ENCODE measurements around the gene POMZP3.
A peak's percentile ranks its signal among the peaks of the same experiment; 100 is the strongest.
"Not testable (repeated sequence)": the region's sequence is repeated elsewhere in the genome, so short reads cannot be mapped to it uniquely, and the experiment has no call there.

POMZP3 gene

GRCh38 chr7:76608469-76608868 lies 18.6 kb downstream of the POMZP3 start:
- in situ Hi-C loops (cut with HindIII; ENCODE audit: low pct_ligation_motif_present, low sequenced_read_pairs); H3K36me3 ChIP-seq (replicated peaks); H3K27me3 ChIP-seq (replicated peaks); H3K27ac ChIP-seq; H3K4me3 ChIP-seq (ENCODE audit: low read depth, low read length); DNase-seq: not testable (repeated sequence)

GRCh38 chr7:76606027-76606426 lies 21.1 kb downstream of the POMZP3 start:
- H3K36me3 ChIP-seq (replicated peaks); H3K4me3 ChIP-seq (ENCODE audit: low read depth, low read length); in situ Hi-C loops (cut with HindIII; ENCODE audit: low pct_ligation_motif_present, low sequenced_read_pairs); H3K27me3 ChIP-seq (replicated peaks): not testable (repeated sequence)
- DNase-seq, result peak; percentile 96
- peak overlapping the region; percentile 70 for H3K27ac ChIP-seq

GRCh38 chr7:76600650-76601049 lies 26.4 kb downstream of the POMZP3 start:
- H3K27ac ChIP-seq; H3K4me3 ChIP-seq (ENCODE audit: low read depth, low read length); H3K36me3 ChIP-seq (replicated peaks); in situ Hi-C loops (cut with HindIII; ENCODE audit: low pct_ligation_motif_present, low sequenced_read_pairs); DNase-seq; H3K27me3 ChIP-seq (replicated peaks): not testable (repeated sequence)

- DNase-seq; in situ Hi-C loops (cut with HindIII; ENCODE audit: low pct_ligation_motif_present, low sequenced_read_pairs); H3K27ac ChIP-seq; H3K27me3 ChIP-seq (replicated peaks); H3K36me3 ChIP-seq (replicated peaks); H3K4me3 ChIP-seq (ENCODE audit: low read depth, low read length): not testable (repeated sequence)
Observed at GRCh38 chr7:76600116-76600482, 27.0 kb downstream of the POMZP3 start.

- H3K27ac ChIP-seq; DNase-seq; H3K27me3 ChIP-seq (replicated peaks); H3K36me3 ChIP-seq (replicated peaks); H3K4me3 ChIP-seq (ENCODE audit: low read depth, low read length); in situ Hi-C loops (cut with HindIII; ENCODE audit: low pct_ligation_motif_present, low sequenced_read_pairs): not testable (repeated sequence)
Observed at GRCh38 chr7:76598590-76599264, 28.4 kb downstream of the POMZP3 start.

- H3K27me3 ChIP-seq (replicated peaks); H3K36me3 ChIP-seq (replicated peaks); DNase-seq; H3K4me3 ChIP-seq (ENCODE audit: low read depth, low read length); in situ Hi-C loops (cut with HindIII; ENCODE audit: low pct_ligation_motif_present, low sequenced_read_pairs); H3K27ac ChIP-seq: not testable (repeated sequence)
Observed at GRCh38 chr7:76597288-76597687, 29.8 kb downstream of the POMZP3 start.

GRCh38 chr7:76592694-76593093 lies 34.4 kb downstream of the POMZP3 start:
- in situ Hi-C loops (cut with HindIII; ENCODE audit: low pct_ligation_motif_present, low sequenced_read_pairs); H3K4me3 ChIP-seq (ENCODE audit: low read depth, low read length); H3K27ac ChIP-seq; DNase-seq; H3K27me3 ChIP-seq (replicated peaks); H3K36me3 ChIP-seq (replicated peaks): not testable (repeated sequence)

GRCh38 chr7:76591602-76592304 lies 35.3 kb downstream of the POMZP3 start:
- H3K36me3 ChIP-seq (replicated peaks); H3K27me3 ChIP-seq (replicated peaks); H3K27ac ChIP-seq; in situ Hi-C loops (cut with HindIII; ENCODE audit: low pct_ligation_motif_present, low sequenced_read_pairs); H3K4me3 ChIP-seq (ENCODE audit: low read depth, low read length); DNase-seq: not testable (repeated sequence)

GRCh38 chr7:76591033-76591432 lies 36.0 kb downstream of the POMZP3 start:
- in situ Hi-C loops (cut with HindIII; ENCODE audit: low pct_ligation_motif_present, low sequenced_read_pairs); H3K4me3 ChIP-seq (ENCODE audit: low read depth, low read length); H3K36me3 ChIP-seq (replicated peaks); DNase-seq; H3K27me3 ChIP-seq (replicated peaks); H3K27ac ChIP-seq: not testable (repeated sequence)

GRCh38 chr7:76588586-76588985 lies 38.5 kb downstream of the POMZP3 start:
- H3K27ac ChIP-seq; DNase-seq; H3K27me3 ChIP-seq (replicated peaks); H3K4me3 ChIP-seq (ENCODE audit: low read depth, low read length); H3K36me3 ChIP-seq (replicated peaks); in situ Hi-C loops (cut with HindIII; ENCODE audit: low pct_ligation_motif_present, low sequenced_read_pairs): not testable (repeated sequence)

- H3K27ac ChIP-seq; DNase-seq; H3K4me3 ChIP-seq (ENCODE audit: low read depth, low read length); H3K27me3 ChIP-seq (replicated peaks); in situ Hi-C loops (cut with HindIII; ENCODE audit: low pct_ligation_motif_present, low sequenced_read_pairs); H3K36me3 ChIP-seq (replicated peaks): not testable (repeated sequence)
Observed at GRCh38 chr7:76586585-76587315, 40.3 kb downstream of the POMZP3 start.

GRCh38 chr7:76583636-76584281 lies 43.3 kb downstream of the POMZP3 start:
- H3K27ac ChIP-seq, result peak overlapping the region; percentile 19
- H3K27me3 ChIP-seq (replicated peaks); H3K4me3 ChIP-seq (ENCODE audit: low read depth, low read length); H3K36me3 ChIP-seq (replicated peaks); in situ Hi-C loops (cut with HindIII; ENCODE audit: low pct_ligation_motif_present, low sequenced_read_pairs): not testable (repeated sequence)
- peak; percentile 53 for DNase-seq

- H3K36me3 ChIP-seq (replicated peaks); H3K27me3 ChIP-seq (replicated peaks); in situ Hi-C loops (cut with HindIII; ENCODE audit: low pct_ligation_motif_present, low sequenced_read_pairs); H3K4me3 ChIP-seq (ENCODE audit: low read depth, low read length): not testable (repeated sequence)
- DNase-seq, result peak; percentile 90
- peak overlapping the region; percentile 19 for H3K27ac ChIP-seq
Observed at GRCh38 chr7:76582848-76583631, 44.0 kb downstream of the POMZP3 start.

All from brain microvascular endothelial cell (primary cell).